ENCODE data around the gene B4GALT4. TPM values are rescaled to one million over a fixed set of nuclear protein-coding genes. Genes with fewer than 3 reads are reported as not detected.
"Not testable (repeated sequence)": the region's sequence is repeated elsewhere in the genome, so short reads cannot be mapped to it uniquely, and the experiment has no call there.

Gene B4GALT4
- total RNA-seq, 2 donors from 2014 or later: 12.5 to 14.8 TPM

DNA sequence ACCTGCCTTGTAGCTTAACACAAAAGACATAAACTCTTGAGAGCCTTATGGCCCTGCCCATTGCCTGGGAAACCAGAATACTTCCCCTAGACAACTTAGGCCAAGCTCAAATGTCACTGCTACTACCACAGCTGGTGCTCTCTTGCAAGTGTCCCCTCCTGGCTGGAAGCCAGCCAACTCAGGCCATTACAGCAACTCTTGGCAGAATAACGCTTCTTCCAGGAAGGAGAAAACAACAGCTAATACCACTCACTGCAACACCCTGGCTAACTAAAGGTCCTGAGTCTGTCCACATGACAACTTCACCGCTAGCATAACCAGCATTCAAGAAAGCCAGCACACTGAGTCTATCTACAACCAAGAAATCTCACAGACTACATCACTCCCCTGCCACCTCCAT is 5.1 kb upstream of the B4GALT4 start:
- no peaks in the 10 kb centered on the region for H3K36me3 ChIP-seq (replicated peaks in 1 of 2; ENCODE audit: insufficient read depth in 1 of 2, low read depth in 2 of 2)
- DNase-seq: peak in 3 of 4 donors; percentile 35 to 54 (median 51)
- H3K4me3 ChIP-seq: no peak overlapping the region
- no peaks in the 10 kb centered on the region for H3K27me3 ChIP-seq
- H3K4me1 ChIP-seq: peaks cover 14% of the 10 kb centered on the region
- no peak for ATAC-seq
- no peak overlapping the region for H3K27ac ChIP-seq
- no peak for TF ChIP-seq POLR2A (IDR thresholded peaks at IDR 0.05)
- no peaks in the 10 kb centered on the region for H3K9me3 ChIP-seq
- intact Hi-C loops (cut with DNase I): loop anchor here (10.0 kb wide), 2 partner anchors 101 to 361 kb away; partner anchors contain the start of gene TEX55
- WGBS, 2 donors: 75 to 83% methylated on average over 2 of the region's 2 CpGs

GRCh38 chr3:119243712-119244111 is 3.0 kb upstream of the B4GALT4 start:
- Histone ChIP-seq H3K27ac (no peak overlapping the region), H3K9me3 (no peaks in the 10 kb centered on the region), H3K4me3 (no peak overlapping the region), H3K4me1 (peaks cover 23% of the 10 kb centered on the region), H3K36me3 (replicated peaks in 1 of 2; ENCODE audit: insufficient read depth in 1 of 2, low read depth in 2 of 2) (no peaks in the 10 kb centered on the region), H3K27me3 (no peaks in the 10 kb centered on the region)
- DNase-seq (no peak), ATAC-seq (no peak)
- intact Hi-C loops (cut with DNase I): loop anchor here (10.0 kb wide), 2 partner anchors 99 to 359 kb away; partner anchors contain the start of gene TEX55
- TF ChIP-seq POLR2A (IDR thresholded peaks at IDR 0.05): no peak
- TF ChIP-seq, protein P1, sequence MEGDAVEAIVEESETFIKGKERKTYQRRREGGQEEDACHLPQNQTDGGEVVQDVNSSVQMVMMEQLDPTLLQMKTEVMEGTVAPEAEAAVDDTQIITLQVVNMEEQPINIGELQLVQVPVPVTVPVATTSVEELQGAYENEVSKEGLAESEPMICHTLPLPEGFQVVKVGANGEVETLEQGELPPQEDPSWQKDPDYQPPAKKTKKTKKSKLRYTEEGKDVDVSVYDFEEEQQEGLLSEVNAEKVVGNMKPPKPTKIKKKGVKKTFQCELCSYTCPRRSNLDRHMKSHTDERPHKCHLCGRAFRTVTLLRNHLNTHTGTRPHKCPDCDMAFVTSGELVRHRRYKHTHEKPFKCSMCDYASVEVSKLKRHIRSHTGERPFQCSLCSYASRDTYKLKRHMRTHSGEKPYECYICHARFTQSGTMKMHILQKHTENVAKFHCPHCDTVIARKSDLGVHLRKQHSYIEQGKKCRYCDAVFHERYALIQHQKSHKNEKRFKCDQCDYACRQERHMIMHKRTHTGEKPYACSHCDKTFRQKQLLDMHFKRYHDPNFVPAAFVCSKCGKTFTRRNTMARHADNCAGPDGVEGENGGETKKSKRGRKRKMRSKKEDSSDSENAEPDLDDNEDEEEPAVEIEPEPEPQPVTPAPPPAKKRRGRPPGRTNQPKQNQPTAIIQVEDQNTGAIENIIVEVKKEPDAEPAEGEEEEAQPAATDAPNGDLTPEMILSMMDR (IDR thresholded peaks at IDR 0.05): no peak

GRCh38 chr3:119243058-119243529 is 2.4 kb upstream of the B4GALT4 start:
- 67 to 86% methylated on average over 7 of the region's 7 CpGs for WGBS, 2 donors
- H3K4me3 ChIP-seq; ATAC-seq; H3K27ac ChIP-seq; H3K36me3 ChIP-seq (replicated peaks in 1 of 2; ENCODE audit: insufficient read depth in 1 of 2, low read depth in 2 of 2); H3K9me3 ChIP-seq; DNase-seq; H3K27me3 ChIP-seq: not testable (repeated sequence)
- peaks cover 26% of the 10 kb centered on the region for H3K4me1 ChIP-seq
- intact Hi-C loops (cut with DNase I): loop anchor here (10.0 kb wide), 2 partner anchors 98 to 358 kb away; partner anchors contain the start of gene TEX55

DNA sequence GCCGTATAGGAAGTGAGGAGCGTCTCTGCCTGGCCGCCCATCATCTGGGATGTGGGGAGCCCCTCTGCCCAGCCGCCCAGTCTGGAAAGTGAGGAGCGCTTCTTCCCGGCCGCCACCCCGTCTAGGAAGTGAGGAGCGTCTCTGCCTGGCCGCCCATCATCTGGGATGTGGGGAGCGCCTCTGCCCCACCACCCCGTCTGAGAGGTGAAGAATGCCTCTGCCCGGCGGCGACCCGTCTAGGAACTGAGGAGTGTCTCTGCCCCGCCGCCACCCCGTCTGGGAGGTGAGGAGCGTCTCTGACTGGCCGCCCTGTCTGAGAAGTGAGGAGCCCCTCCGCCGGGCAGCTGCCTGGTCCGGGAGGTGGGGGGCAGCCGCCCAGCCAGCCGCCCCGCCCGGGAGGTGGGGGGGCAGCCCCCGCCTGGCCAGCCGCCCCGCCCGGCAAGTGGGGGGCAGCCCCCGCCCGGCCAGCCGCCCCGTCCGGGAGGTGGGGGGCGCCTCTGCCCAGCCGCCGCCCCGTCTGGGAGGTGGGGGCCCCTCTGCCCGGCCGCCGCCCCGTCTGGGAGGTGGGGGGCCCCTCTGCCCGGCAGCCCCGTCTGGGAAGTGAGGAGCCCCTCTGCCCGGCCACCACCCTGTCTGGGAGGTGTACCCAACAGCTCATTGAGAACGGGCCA is 1.8 kb upstream of the B4GALT4 start:
- 91% methylated on average over 10 to 30 of the region's 49 CpGs for WGBS, 2 donors
- H3K27ac ChIP-seq; H3K4me3 ChIP-seq; H3K27me3 ChIP-seq; H3K36me3 ChIP-seq (replicated peaks in 1 of 2; ENCODE audit: insufficient read depth in 1 of 2, low read depth in 2 of 2); ATAC-seq; DNase-seq; H3K9me3 ChIP-seq: not testable (repeated sequence)
- H3K4me1 ChIP-seq: peaks cover 26% of the 10 kb centered on the region
- intact Hi-C loops (cut with DNase I): loop anchor here (10.0 kb wide), 2 partner anchors 98 to 358 kb away; partner anchors contain the start of gene TEX55

- DNase-seq: peak in 1 of 4 donors; percentile 26
Observed at GRCh38 chr3:119240101-119240590, 532 bp downstream of the B4GALT4 start.

DNA sequence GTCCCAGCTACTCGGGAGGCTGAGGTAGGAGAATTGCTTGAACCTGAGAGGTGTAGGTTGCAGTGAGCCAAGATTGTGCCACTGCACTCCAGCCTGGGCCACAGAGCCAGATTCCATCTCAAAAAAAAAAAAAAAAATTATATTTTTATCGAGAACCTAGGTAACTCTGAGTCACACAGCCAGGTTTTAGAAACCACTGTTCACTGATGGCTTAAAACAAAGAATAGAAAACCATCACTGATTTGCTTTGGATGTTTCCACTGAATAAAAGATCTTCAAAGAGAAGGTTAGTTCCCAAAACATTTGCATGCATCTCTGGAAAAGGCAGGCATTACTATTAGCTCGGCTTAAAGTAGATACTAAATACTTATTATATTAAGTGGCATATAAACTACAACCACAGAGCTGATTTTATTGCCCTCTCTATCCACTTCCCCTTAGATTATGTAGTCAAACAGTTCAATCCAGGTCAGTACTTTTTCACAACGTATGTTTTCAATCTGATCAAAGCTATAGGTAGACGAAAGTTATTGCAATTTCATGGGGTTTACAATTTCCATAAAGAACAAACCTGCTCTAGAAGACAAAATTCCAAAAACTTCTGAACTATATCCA is 1.4 kb downstream of the B4GALT4 start:
- 10 to 19% methylated on average over 5 of the region's 5 CpGs for WGBS, 2 donors
- TF ChIP-seq, protein P1 (IDR thresholded peaks at IDR 0.05): no peak
- no peak for ATAC-seq
- Histone ChIP-seq H3K4me3 (peak overlapping the region in 1 of 2 donors; percentile 86), H3K27me3 (no peaks in the 10 kb centered on the region), H3K36me3 (replicated peaks in 1 of 2; ENCODE audit: insufficient read depth in 1 of 2, low read depth in 2 of 2) (peaks cover 0 to 5% of the 10 kb centered on the region in 2 donors), H3K9me3 (no peaks in the 10 kb centered on the region), H3K27ac (peak overlapping the region in 3 of 4 donors; percentile 91 to 99 (median 97)), H3K4me1 (peaks cover 20% of the 10 kb centered on the region)
- intact Hi-C loops (cut with DNase I): no loop called here
- no peak for DNase-seq

More at GRCh38 chr3:119240101-119240590, 532 bp downstream of the B4GALT4 start:
- H3K4me1 ChIP-seq: peaks cover 20% of the 10 kb centered on the region
- ATAC-seq: no peak
- no peaks in the 10 kb centered on the region for H3K27me3 ChIP-seq
- TF ChIP-seq POLR2A (IDR thresholded peaks at IDR 0.05): no peak
- intact Hi-C loops (cut with DNase I): loop anchor here (10.0 kb wide), 2 partner anchors 95 to 355 kb away; partner anchors contain the start of gene TEX55
- H3K36me3 ChIP-seq (replicated peaks in 1 of 2; ENCODE audit: insufficient read depth in 1 of 2, low read depth in 2 of 2): peaks cover 0 to 5% of the 10 kb centered on the region in 2 donors
- H3K9me3 ChIP-seq: no peaks in the 10 kb centered on the region
- WGBS, 2 donors: 1% methylated on average over 9 to 16 of the region's 16 CpGs
- peak overlapping the region; percentile 91 to 99 (median 96) for H3K27ac ChIP-seq
- peak overlapping the region; percentile 53 to 86 for H3K4me3 ChIP-seq
